ENCODE data around the gene LYPD1. TPM values are rescaled to one million over a fixed set of nuclear protein-coding genes. Genes with fewer than 3 reads are reported as not detected.
A peak's percentile ranks its signal among the peaks of the same experiment; 100 is the strongest.

The LYPD1 gene
- total RNA-seq: 7.1 and 13.8 TPM in 2 replicates
- long read RNA-seq, partial matches to known transcripts: 0 of 1 reads
- long read RNA-seq, other reads (novel, unspliced or antisense): 1 of 1 reads

DNA sequence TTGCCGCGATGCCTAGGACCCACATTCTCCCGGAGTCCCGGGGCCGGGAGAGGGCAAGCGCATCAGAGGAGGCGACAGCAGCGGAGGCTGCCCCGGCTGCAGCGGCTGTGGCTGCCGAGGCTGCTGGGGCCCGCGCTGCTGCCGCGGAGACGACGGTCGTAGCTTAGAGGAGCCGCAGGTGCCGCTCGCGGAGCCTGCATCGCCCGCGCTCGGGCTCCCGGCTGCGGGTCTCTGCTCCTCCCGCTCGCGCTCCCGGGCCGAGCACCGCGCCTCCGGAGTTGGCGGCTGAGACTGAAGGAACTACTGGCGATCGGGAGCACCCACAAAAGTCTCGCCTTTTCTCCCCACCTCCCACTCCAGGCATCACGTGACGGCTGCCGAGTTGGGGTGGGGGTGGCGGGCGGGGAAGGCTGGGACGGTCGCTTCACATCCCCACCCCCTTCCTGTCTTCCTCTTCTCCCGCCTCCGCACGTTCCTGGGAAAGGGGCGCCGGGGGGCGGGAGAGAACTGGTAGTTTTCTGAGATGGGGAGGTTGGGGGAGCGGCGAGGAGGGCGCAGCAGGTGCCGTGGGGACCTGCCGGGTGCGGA is at the start of gene LYPD1:
TSS of gene LYPD1 (minus strand) at position 298 of the 588 bp plus-strand sequence. CDS start at position 25, 273 bp downstream.
- TF ChIP-seq CTCF (IDR thresholded peaks at IDR 0.05; ENCODE audit: unreplicated experiment): no peak
- Mint-ChIP-seq H3K36me3 (ENCODE audit: insufficient read depth) (no peaks in the 10 kb centered on the region), H3K4me1 (ENCODE audit: low read depth) (peaks cover 14% of the 10 kb centered on the region), H3K4me3 (ENCODE audit: low read depth) (peak within 1 kb of the TSS; percentile 68), H3K27ac (peak within 1 kb of the TSS; percentile 60), H3K27me3 (peaks cover 74% of the 10 kb centered on the region), H3K9me3 (ENCODE audit: low read depth) (no peaks in the 10 kb centered on the region)
- peak; percentile 37 for DNase-seq (ENCODE audit: low spot score, unreplicated experiment)

DNA sequence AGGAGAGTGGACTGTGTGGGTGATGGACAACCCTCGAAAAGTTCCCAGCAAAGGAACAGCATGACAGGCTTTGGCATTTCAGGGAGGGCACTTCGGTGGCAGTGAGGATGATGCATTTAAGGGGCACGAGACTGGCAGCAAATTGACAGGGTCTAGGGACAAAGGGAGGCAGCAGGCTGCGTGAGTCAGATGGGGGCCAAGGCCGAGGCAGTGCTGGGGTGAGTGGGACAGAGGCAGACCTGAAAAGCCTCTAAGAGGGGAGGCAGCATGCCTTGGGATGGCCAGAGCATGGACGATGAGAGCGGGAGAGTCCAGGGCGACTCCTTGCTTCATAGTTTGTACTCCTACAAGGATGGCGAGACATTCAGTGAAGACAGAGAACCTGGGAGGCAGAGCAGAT is 49.5 kb upstream of the LYPD1 start:
- Mint-ChIP-seq H3K36me3 (ENCODE audit: insufficient read depth) (no peaks in the 10 kb centered on the region), H3K27me3 (peaks cover 11% of the 10 kb centered on the region), H3K4me1 (ENCODE audit: low read depth) (no peaks in the 10 kb centered on the region), H3K4me3 (ENCODE audit: low read depth) (no peak overlapping the region), H3K27ac (no peak overlapping the region), H3K9me3 (ENCODE audit: low read depth) (no peaks in the 10 kb centered on the region)
- no peak for DNase-seq (ENCODE audit: low spot score, unreplicated experiment)
- TF ChIP-seq CTCF (IDR thresholded peaks at IDR 0.05; ENCODE audit: unreplicated experiment): no peak

- no peak for TF ChIP-seq CTCF (IDR thresholded peaks at IDR 0.05; ENCODE audit: unreplicated experiment)
- Mint-ChIP-seq H3K9me3 (ENCODE audit: low read depth) (no peaks in the 10 kb centered on the region), H3K4me3 (ENCODE audit: low read depth) (no peak overlapping the region), H3K27ac (no peak overlapping the region), H3K36me3 (ENCODE audit: insufficient read depth) (no peaks in the 10 kb centered on the region), H3K27me3 (peaks cover 5% of the 10 kb centered on the region), H3K4me1 (ENCODE audit: low read depth) (no peaks in the 10 kb centered on the region)
- DNase-seq (ENCODE audit: low spot score, unreplicated experiment): no peak
Measured at GRCh38 chr2:132716954-132717353, 46.9 kb upstream of the LYPD1 start.

DNA sequence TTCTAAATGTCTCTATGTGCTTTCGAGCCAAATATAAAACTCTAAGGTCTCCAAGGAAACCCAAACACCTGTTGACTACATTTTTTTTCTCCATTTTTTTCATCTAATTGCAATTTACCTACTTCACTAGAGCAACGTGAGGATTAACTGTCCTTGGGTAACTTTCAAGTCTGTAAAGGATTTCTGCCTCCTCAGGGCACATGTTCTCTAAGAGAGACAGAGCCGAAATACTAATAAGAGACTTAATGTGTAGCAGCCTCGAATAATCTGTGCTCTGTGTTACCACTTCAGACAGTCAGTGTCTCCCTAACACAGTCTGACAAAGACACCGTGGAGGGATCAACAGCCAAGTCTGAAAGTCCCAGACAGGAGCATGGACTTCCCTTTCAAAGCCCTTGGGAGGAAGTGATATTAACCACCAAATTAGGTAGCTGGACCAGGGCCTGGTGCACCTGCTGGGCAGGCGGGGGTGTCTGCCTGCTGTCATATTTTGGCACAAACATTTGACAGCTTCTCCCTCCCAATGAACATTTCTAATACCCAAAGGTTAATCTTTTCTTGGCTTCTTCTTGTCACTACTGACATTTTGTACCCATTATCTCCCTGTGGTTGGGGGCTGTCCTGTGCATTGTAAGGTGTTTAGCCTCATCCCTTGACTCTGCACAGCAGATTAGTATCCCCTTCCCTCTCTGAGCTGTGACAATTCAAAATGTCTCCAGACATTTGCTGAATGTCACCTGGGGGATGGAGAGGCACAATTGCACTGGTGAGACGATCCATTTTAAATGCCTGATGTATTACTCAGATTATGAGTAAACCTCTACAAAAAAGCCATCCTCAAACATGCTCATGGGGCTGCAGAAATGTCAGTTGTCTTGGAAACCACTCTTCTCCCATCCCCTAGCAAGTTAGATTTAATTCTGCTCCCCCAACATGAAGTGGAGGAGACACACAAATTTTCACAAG is 45.7 kb upstream of the LYPD1 start:
- peaks cover 9% of the 10 kb centered on the region for H3K27me3 Mint-ChIP-seq
- no peaks in the 10 kb centered on the region for H3K4me1 Mint-ChIP-seq (ENCODE audit: low read depth)
- no peak overlapping the region for H3K4me3 Mint-ChIP-seq (ENCODE audit: low read depth)
- no peaks in the 10 kb centered on the region for H3K36me3 Mint-ChIP-seq (ENCODE audit: insufficient read depth)
- TF ChIP-seq CTCF (IDR thresholded peaks at IDR 0.05; ENCODE audit: unreplicated experiment): no peak
- no peaks in the 10 kb centered on the region for H3K9me3 Mint-ChIP-seq (ENCODE audit: low read depth)
- no peak for DNase-seq (ENCODE audit: low spot score, unreplicated experiment)
- H3K27ac Mint-ChIP-seq: no peak overlapping the region

- Mint-ChIP-seq H3K27ac (no peak overlapping the region), H3K36me3 (ENCODE audit: insufficient read depth) (no peaks in the 10 kb centered on the region), H3K27me3 (peaks cover 7% of the 10 kb centered on the region), H3K4me3 (ENCODE audit: low read depth) (no peak overlapping the region), H3K9me3 (ENCODE audit: low read depth) (no peaks in the 10 kb centered on the region), H3K4me1 (ENCODE audit: low read depth) (no peaks in the 10 kb centered on the region)
- no peak for TF ChIP-seq CTCF (IDR thresholded peaks at IDR 0.05; ENCODE audit: unreplicated experiment)
- no peak for DNase-seq (ENCODE audit: low spot score, unreplicated experiment)
Measured at GRCh38 chr2:132703396-132703795, 33.4 kb upstream of the LYPD1 start.
